OCI-LY7 (cell line): ENCODE data around the gene PAGR1.

ENCODE experiments used
- EZH2phosphoT487 ChIP-seq: fragments of 200-600 bp; sonication (generic); IDR thresholded peaks from 2 replicates; pipeline ENCODE4 v1.6.1; 2018; ENCODE audit warnings: low read depth, borderline replicate concordance, mild to moderate bottlenecking, mixed run types, antibody characterized with exemption, low read length, moderate library complexity, mixed read lengths
- TF ChIP-seq, protein P1 (sequence below): fragments of 200-600 bp; sonication (generic); conservative IDR thresholded peaks from 2 replicates; pipeline ENCODE4 v1.5.1; 2014; ENCODE audit warnings: mild to moderate bottlenecking, antibody characterized with exemption, low read length, moderate library complexity, mixed read lengths

GRCh38 chr16:29805232-29806098 is 10.5 kb upstream of the PAGR1 start:
- TF ChIP-seq, protein P1, sequence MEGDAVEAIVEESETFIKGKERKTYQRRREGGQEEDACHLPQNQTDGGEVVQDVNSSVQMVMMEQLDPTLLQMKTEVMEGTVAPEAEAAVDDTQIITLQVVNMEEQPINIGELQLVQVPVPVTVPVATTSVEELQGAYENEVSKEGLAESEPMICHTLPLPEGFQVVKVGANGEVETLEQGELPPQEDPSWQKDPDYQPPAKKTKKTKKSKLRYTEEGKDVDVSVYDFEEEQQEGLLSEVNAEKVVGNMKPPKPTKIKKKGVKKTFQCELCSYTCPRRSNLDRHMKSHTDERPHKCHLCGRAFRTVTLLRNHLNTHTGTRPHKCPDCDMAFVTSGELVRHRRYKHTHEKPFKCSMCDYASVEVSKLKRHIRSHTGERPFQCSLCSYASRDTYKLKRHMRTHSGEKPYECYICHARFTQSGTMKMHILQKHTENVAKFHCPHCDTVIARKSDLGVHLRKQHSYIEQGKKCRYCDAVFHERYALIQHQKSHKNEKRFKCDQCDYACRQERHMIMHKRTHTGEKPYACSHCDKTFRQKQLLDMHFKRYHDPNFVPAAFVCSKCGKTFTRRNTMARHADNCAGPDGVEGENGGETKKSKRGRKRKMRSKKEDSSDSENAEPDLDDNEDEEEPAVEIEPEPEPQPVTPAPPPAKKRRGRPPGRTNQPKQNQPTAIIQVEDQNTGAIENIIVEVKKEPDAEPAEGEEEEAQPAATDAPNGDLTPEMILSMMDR = no peak
- TF ChIP-seq EZH2phosphoT487 = no peak
